ENCODE data around the gene SLC13A1.

DNA sequence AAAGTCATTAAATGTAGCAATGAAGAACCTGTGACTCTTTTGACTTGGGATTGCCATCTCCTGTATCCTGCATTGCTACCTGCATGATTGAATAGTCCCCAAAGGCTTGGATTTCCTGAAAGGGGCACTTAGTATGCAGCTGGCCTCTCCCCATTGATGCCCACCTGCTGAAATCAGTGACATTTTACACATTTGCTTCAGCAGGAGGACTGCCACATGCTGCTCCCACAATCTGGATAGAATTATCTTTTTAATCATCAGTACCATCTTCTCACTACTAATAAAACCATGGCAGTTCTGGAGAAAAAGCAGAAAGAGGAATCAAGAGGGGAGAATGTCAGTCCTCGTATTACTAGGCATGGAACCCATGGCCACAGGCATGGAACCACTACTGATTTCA is 67.8 kb downstream of the SLC13A1 start:
- TF ChIP-seq, protein P1, sequence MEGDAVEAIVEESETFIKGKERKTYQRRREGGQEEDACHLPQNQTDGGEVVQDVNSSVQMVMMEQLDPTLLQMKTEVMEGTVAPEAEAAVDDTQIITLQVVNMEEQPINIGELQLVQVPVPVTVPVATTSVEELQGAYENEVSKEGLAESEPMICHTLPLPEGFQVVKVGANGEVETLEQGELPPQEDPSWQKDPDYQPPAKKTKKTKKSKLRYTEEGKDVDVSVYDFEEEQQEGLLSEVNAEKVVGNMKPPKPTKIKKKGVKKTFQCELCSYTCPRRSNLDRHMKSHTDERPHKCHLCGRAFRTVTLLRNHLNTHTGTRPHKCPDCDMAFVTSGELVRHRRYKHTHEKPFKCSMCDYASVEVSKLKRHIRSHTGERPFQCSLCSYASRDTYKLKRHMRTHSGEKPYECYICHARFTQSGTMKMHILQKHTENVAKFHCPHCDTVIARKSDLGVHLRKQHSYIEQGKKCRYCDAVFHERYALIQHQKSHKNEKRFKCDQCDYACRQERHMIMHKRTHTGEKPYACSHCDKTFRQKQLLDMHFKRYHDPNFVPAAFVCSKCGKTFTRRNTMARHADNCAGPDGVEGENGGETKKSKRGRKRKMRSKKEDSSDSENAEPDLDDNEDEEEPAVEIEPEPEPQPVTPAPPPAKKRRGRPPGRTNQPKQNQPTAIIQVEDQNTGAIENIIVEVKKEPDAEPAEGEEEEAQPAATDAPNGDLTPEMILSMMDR (IDR thresholded peaks at IDR 0.05), result no peak
- no peak for TF ChIP-seq POLR2A (IDR thresholded peaks at IDR 0.05)

All from body of pancreas (tissue), 4 donors.